Activated CD8-positive, alpha-beta T cell treated with anti-CD3 and anti-CD28 coated beads for 36 hours (primary cell): Measurements from ENCODE around the gene CDK5RAP2. TPM values are rescaled to one million over a fixed set of nuclear protein-coding genes. Genes with fewer than 3 reads are reported as not detected.
"Not testable (repeated sequence)": the region's sequence is repeated elsewhere in the genome, so short reads cannot be mapped to it uniquely, and the experiment has no call there.

Source experiments
- ATAC-seq: fragments of 200-7000 bp; cut with Tn5 transposase; one replicate; pipeline ENCODE4 v1.10.0; 2021; ENCODE audit warnings: mild to moderate bottlenecking, moderate library complexity
- CTCF ChIA-PET: fragments of 350-600 bp; sonication (Branson Sonifier 250); formaldehyde crosslinking; loops from one replicate; lab custom pipeline; 2021; ENCODE audit warnings: antibody characterized with exemption; lab: Charles Lee
- POLR2A ChIA-PET: fragments of 350-600 bp; sonication (Branson Sonifier 250); formaldehyde crosslinking; loops from one replicate; lab custom pipeline; 2021; ENCODE audit warnings: antibody characterized with exemption; lab: Charles Lee
- DNase-seq: peaks from one replicate; pipeline ENCODE4 v3.0.0-alpha.2; 2020
- H3K27ac Mint-ChIP-seq: one replicate; pipeline ENCODE4 v1.8.0; 2021; ENCODE audit warnings: mild to moderate bottlenecking, mixed read lengths
- H3K27me3 Mint-ChIP-seq: one replicate; pipeline ENCODE4 v1.8.0; 2021; ENCODE audit warnings: mixed read lengths
- H3K36me3 Mint-ChIP-seq: one replicate; pipeline ENCODE4 v1.8.0; 2021; ENCODE audit warnings: low read depth, mixed read lengths
- H3K4me1 Mint-ChIP-seq: one replicate; pipeline ENCODE4 v1.8.0; 2021; ENCODE audit warnings: low read depth, mixed read lengths
- H3K4me3 Mint-ChIP-seq: one replicate; pipeline ENCODE4 v1.8.0; 2021; ENCODE audit warnings: mild to moderate bottlenecking, moderate library complexity, mixed read lengths
- H3K9me3 Mint-ChIP-seq: one replicate; pipeline ENCODE4 v1.8.0; 2021; ENCODE audit warnings: mixed read lengths
- intact Hi-C: fragments of 100-400 bp; cut with micrococcal nuclease; formaldehyde crosslinking; loops from one replicate; pipeline ENCODE4 v1.10.0; 2022
- total RNA-seq, 2 experiments: library from RNA; stranded (reverse); gene quantifications; one replicate each; pipeline ENCODE4 v1.2.3, GENCODE V29; 2021
- TF ChIP-seq, protein P1 (sequence below): fragments of 200-600 bp; IDR thresholded peaks from one replicate; pipeline ENCODE4 v1.8.0; 2022; ENCODE audit warnings: antibody characterized with exemption, mild to moderate bottlenecking

The CDK5RAP2 gene
- total RNA-seq, 2 experiments from 2014 or later, result 61.5 to 67.6 TPM

GRCh38 chr9:120524863-120525262 lies 55.1 kb downstream of the CDK5RAP2 start:
- DNase-seq (no peak), ATAC-seq (no peak)
- POLR2A ChIA-PET, result interaction anchor here (0.5 to 1.5 kb wide), 4 partner anchors 14 to 182 kb away, joined by 3 to 5 read pairs (median 3); no protein-coding TSS in a partner anchor
- TF ChIP-seq, protein P1, sequence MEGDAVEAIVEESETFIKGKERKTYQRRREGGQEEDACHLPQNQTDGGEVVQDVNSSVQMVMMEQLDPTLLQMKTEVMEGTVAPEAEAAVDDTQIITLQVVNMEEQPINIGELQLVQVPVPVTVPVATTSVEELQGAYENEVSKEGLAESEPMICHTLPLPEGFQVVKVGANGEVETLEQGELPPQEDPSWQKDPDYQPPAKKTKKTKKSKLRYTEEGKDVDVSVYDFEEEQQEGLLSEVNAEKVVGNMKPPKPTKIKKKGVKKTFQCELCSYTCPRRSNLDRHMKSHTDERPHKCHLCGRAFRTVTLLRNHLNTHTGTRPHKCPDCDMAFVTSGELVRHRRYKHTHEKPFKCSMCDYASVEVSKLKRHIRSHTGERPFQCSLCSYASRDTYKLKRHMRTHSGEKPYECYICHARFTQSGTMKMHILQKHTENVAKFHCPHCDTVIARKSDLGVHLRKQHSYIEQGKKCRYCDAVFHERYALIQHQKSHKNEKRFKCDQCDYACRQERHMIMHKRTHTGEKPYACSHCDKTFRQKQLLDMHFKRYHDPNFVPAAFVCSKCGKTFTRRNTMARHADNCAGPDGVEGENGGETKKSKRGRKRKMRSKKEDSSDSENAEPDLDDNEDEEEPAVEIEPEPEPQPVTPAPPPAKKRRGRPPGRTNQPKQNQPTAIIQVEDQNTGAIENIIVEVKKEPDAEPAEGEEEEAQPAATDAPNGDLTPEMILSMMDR, result no peak
- H3K27me3 Mint-ChIP-seq, result no peaks in the 10 kb centered on the region
- H3K4me3 Mint-ChIP-seq, result no peak overlapping the region
- H3K4me1 Mint-ChIP-seq, result no peaks in the 10 kb centered on the region
- H3K27ac Mint-ChIP-seq, result no peak overlapping the region
- CTCF ChIA-PET, result no interaction called here
- intact Hi-C loops, result no loop called here
- no peaks in the 10 kb centered on the region for H3K9me3 Mint-ChIP-seq
- H3K36me3 Mint-ChIP-seq, result peaks cover 53% of the 10 kb centered on the region

DNA sequence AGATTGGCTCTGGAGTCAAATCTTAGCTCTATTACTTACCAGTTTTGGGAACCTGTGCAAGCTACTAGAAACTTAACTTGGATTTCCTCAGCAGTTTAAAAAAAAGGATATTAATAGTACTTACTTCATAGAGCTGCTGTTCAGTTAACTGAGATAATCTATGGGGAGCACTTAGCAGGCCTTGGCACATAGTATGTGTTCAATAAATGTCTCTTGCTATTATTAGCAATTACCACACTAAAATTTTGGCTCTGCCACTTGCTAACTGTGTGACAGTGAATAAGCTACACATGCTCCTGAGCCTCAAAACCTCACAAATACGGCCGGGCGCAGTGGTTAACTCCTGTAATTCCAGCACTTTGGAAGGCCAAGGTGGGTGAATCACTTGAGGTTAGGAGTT lies 55.9 kb downstream of the CDK5RAP2 start:
- no peaks in the 10 kb centered on the region for H3K9me3 Mint-ChIP-seq
- no peak overlapping the region for H3K27ac Mint-ChIP-seq
- no peaks in the 10 kb centered on the region for H3K4me1 Mint-ChIP-seq
- H3K4me3 Mint-ChIP-seq, result no peak overlapping the region
- intact Hi-C loops, result no loop called here
- ChIA-PET POLR2A (interaction anchor here (1.5 kb wide), 2 partner anchors 9 to 21 kb away, joined by 4 to 5 read pairs; no protein-coding TSS in a partner anchor), CTCF (no interaction called here)
- H3K36me3 Mint-ChIP-seq, result peaks cover 58% of the 10 kb centered on the region
- ATAC-seq (no peak), DNase-seq (no peak)
- TF ChIP-seq, protein P1, result no peak
- H3K27me3 Mint-ChIP-seq, result no peaks in the 10 kb centered on the region

DNA sequence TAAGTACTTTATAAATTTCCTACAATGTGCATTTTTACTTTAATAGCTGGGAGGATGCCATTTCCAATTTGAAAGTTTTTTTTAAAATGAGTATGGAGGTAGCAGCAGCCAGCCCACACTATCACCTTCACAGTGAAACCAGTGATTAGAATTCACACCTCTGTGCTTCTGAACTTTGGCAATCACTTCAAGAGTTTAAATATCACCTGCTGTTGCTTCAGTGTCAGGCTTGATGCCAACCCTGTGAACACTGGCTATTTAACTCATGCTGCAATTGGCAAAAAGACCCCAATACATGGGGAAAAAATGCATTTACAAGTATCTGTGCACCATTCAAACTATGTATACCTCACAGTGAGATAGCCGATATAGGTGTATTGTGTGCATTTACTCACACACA lies 57.4 kb downstream of the CDK5RAP2 start:
- Mint-ChIP-seq H3K27me3 (no peaks in the 10 kb centered on the region), H3K36me3 (peaks cover 56% of the 10 kb centered on the region), H3K4me3 (no peak overlapping the region), H3K27ac (no peak overlapping the region), H3K4me1 (no peaks in the 10 kb centered on the region), H3K9me3 (no peaks in the 10 kb centered on the region)
- TF ChIP-seq, protein P1, result no peak
- ChIA-PET CTCF (interaction anchor here (0.9 to 1.3 kb wide), 2 partner anchors 22 to 45 kb away, joined by 3 read pairs; no protein-coding TSS in a partner anchor), POLR2A (no interaction called here)
- intact Hi-C loops, result no loop called here
- ATAC-seq, result no peak
- DNase-seq, result no peak

DNA sequence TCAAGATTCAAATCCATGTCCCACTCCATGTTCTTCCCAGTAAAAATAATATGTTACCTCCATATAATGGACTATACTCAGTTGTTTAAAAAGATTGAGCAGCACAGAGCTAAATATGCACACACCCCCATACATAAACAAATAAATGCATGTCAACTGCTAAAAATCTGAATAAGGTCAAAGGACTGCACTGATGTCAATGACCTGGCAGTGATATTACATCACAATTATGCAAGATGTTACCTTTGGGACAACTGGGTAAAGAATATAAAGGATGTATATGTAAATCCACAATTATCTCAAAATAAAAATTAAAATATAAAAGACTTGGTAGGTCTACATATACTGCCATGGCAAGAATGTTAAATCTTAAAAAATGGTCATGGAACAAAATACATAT lies 57.9 kb downstream of the CDK5RAP2 start:
- CTCF ChIA-PET, result interaction anchor here (1.3 kb wide), 1 partner anchor 44 kb away, joined by 3 read pairs; no protein-coding TSS in a partner anchor
- POLR2A ChIA-PET, result no interaction called here
- Mint-ChIP-seq H3K27ac (no peak overlapping the region), H3K4me3 (no peak overlapping the region), H3K36me3 (peaks cover 59% of the 10 kb centered on the region), H3K9me3 (no peaks in the 10 kb centered on the region), H3K4me1 (no peaks in the 10 kb centered on the region), H3K27me3 (no peaks in the 10 kb centered on the region)
- DNase-seq (no peak), ATAC-seq (no peak)
- TF ChIP-seq, protein P1, result no peak
- intact Hi-C loops, result no loop called here

DNA sequence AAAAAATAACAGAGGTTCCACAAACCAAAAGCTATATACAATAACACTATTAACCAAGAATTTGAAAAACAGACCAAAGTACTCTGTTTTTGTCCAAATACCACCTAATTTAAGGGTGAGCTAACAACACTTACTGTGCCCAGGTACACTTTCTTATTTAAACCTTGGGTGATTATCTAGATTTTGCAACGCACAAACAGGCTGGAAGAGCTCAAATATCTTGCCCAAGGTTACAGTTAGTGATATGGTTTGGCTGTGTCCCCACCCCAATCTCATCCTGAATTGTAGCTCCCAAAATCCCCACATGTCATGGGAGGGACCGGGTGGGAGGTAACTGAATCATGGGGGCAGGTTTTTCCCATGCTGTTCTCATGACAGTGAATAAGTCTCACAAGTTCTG lies 58.9 kb downstream of the CDK5RAP2 start:
- no peaks in the 10 kb centered on the region for H3K27me3 Mint-ChIP-seq
- TF ChIP-seq, protein P1, result no peak
- ChIA-PET CTCF (interaction anchor here (1.3 to 2.5 kb wide), 2 partner anchors 10 to 43 kb away, joined by 3 to 9 read pairs; no protein-coding TSS in a partner anchor), POLR2A (no interaction called here)
- intact Hi-C loops, result no loop called here
- H3K9me3 Mint-ChIP-seq, result no peaks in the 10 kb centered on the region
- no peak for DNase-seq
- no peak overlapping the region for H3K4me3 Mint-ChIP-seq
- ATAC-seq, result no peak
- H3K36me3 Mint-ChIP-seq, result peaks cover 56% of the 10 kb centered on the region
- no peaks in the 10 kb centered on the region for H3K4me1 Mint-ChIP-seq
- H3K27ac Mint-ChIP-seq, result no peak overlapping the region

DNA sequence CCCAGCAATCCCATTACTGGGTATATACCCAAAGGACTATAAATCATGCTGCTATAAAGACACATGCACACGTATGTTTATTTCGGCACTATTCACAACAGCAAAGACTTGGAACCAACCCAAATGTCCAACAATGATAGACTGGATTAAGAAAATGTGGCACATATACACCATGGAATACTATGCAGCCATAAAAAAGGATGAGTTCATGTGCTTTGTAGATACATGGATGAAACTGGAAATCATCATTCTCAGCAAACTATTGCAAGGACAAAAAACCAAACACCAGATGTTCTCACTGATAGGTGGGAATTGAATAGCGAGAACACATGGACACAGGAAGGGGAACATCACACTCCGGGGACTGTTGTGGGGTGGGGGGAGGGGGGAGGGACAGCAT lies 64.0 kb downstream of the CDK5RAP2 start:
- DNase-seq, intact Hi-C loops, ATAC-seq, H3K27me3 Mint-ChIP-seq, H3K27ac Mint-ChIP-seq, POLR2A ChIA-PET, H3K4me3 Mint-ChIP-seq, CTCF ChIA-PET, H3K4me1 Mint-ChIP-seq, H3K9me3 Mint-ChIP-seq: not testable (repeated sequence)
- peaks cover 72% of the 10 kb centered on the region for H3K36me3 Mint-ChIP-seq

GRCh38 chr9:120515481-120515880 lies 64.5 kb downstream of the CDK5RAP2 start:
- DNase-seq, ATAC-seq, H3K4me1 Mint-ChIP-seq, H3K4me3 Mint-ChIP-seq, intact Hi-C loops, CTCF ChIA-PET, H3K27me3 Mint-ChIP-seq, H3K27ac Mint-ChIP-seq, POLR2A ChIA-PET, H3K9me3 Mint-ChIP-seq: not testable (repeated sequence)
- peaks cover 75% of the 10 kb centered on the region for H3K36me3 Mint-ChIP-seq
